Neural cell (in vitro differentiated cells): ENCODE data around the gene ZNF384.

Experiments
- CTCF ChIP-seq: fragments of 450-650 bp; IDR thresholded peaks from 2 replicates; pipeline ENCODE4 v1.5.1; 2014; ENCODE audit warnings: antibody characterized with exemption, mild to moderate bottlenecking, moderate library complexity; ENCODE audit not compliant: poor library complexity, severe bottlenecking
- EP300 ChIP-seq: fragments of 450-650 bp; conservative IDR thresholded peaks from 2 replicates; pipeline ENCODE4 v1.6.1; 2014; ENCODE audit warnings: antibody characterized with exemption, mild to moderate bottlenecking, moderate library complexity; ENCODE audit not compliant: poor library complexity, severe bottlenecking
- EZH2 ChIP-seq: fragments of 200-600, 300-800 bp; shearing (Covaris generic), sonication (generic); IDR thresholded peaks from 2 replicates; pipeline ENCODE4 v1.6.1; 2014; ENCODE audit warnings: antibody characterized with exemption, low read length, borderline replicate concordance, mild to moderate bottlenecking; ENCODE audit not compliant: insufficient read depth, poor library complexity, severe bottlenecking
- POLR2AphosphoS5 ChIP-seq: IDR thresholded peaks from 2 replicates; pipeline ENCODE4 v1.6.1; 2012
- RAD21 ChIP-seq: fragments of 450-650 bp; conservative IDR thresholded peaks from 2 replicates; pipeline ENCODE4 v1.6.1; 2014; ENCODE audit warnings: antibody characterized with exemption, mild to moderate bottlenecking, moderate library complexity
- SMC3 ChIP-seq: fragments of 450-650 bp; conservative IDR thresholded peaks from 2 replicates; pipeline ENCODE4 v1.6.1; 2014; ENCODE audit warnings: antibody characterized with exemption, mild to moderate bottlenecking, moderate library complexity; ENCODE audit not compliant: poor library complexity

GRCh38 chr12:6639151-6639801 is 49.9 kb downstream of the ZNF384 start:
- TF ChIP-seq EZH2 (no peak), SMC3 (no peak), RAD21 (no peak), CTCF (no peak), EP300 (no peak), POLR2AphosphoS5 (no peak)
